IPS-15b (cell line): ENCODE measurements around the gene ZNF710.
A peak's percentile ranks its signal among the peaks of the same experiment; 100 is the strongest.

ENCODE experiments used
- H3K27me3 ChIP-seq: one replicate; pipeline ENCODE4 v1.6.1; 2013; ENCODE audit warnings: low read length; ENCODE audit not compliant: control insufficient read depth, insufficient read depth
- H3K36me3 ChIP-seq: one replicate; pipeline ENCODE4 v1.6.1; 2013; ENCODE audit warnings: low read length; ENCODE audit not compliant: control insufficient read depth, insufficient read depth
- H3K4me1 ChIP-seq: one replicate; pipeline ENCODE4 v1.6.1; 2013; ENCODE audit warnings: mild to moderate bottlenecking, low read length; ENCODE audit not compliant: control insufficient read depth, insufficient read depth
- H3K4me3 ChIP-seq: one replicate; pipeline ENCODE4 v1.5.1; 2013; ENCODE audit warnings: low read depth, low read length
- H3K9ac ChIP-seq: one replicate; pipeline ENCODE4 v1.6.1; 2013; ENCODE audit warnings: low read depth, mild to moderate bottlenecking, low read length
- H3K9me3 ChIP-seq: one replicate; pipeline ENCODE4 v1.6.1; 2013; ENCODE audit warnings: mild to moderate bottlenecking, low read length; ENCODE audit not compliant: control insufficient read depth, insufficient read depth

ZNF710 gene

DNA sequence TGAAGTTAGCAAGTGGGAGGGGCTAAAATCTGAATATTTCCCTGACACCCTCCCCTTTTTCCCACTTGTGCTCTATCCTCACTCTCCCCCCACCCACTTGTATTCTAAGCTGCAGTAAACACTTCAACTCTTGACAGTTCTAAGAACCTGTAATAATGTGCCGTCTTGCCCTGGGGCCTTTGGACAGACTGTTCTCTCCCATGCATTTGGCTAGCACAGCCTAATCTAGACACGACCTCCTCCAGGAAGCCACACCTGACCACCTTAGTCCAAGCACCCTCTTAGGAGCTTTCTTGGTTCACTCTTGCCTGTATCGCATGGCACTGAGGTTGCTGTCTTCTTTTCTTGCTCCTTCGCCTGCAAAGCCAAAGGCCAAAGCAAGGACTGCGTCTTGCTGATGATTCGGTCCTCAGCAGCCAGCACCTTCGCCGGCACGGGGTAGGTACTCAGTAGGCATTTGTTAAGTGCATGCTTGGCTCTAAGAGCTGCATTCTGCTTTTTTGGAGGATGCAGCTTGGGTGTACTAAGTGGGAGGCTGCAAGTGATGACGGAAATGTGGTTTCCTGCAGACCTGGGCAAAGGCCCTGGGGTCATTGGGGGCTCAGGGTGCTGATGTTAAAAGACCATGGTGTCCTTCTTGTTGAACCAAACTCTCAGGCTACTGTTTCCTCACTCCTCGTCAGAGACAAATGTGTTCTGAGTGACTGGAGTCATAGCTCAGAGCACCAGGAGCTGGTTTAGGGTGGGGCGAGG, 2.0 kb upstream of the ZNF710 start:
- peak overlapping the region; percentile 75 for H3K4me3 ChIP-seq
- H3K9ac ChIP-seq = no peak overlapping the region
- H3K4me1 ChIP-seq = peaks cover 15% of the 10 kb centered on the region
- no peaks in the 10 kb centered on the region for H3K9me3 ChIP-seq
- no peaks in the 10 kb centered on the region for H3K36me3 ChIP-seq
- peaks cover 6% of the 10 kb centered on the region for H3K27me3 ChIP-seq

- H3K9ac ChIP-seq = peak overlapping the region; percentile 47
- peaks cover 22% of the 10 kb centered on the region for H3K4me1 ChIP-seq
- H3K27me3 ChIP-seq = peaks cover 8% of the 10 kb centered on the region
- H3K9me3 ChIP-seq = no peaks in the 10 kb centered on the region
- peak overlapping the region; percentile 75 for H3K4me3 ChIP-seq
- no peaks in the 10 kb centered on the region for H3K36me3 ChIP-seq
These were observed 1.4 kb upstream of the ZNF710 start for GRCh38 chr15:89999676-90000185.

GRCh38 chr15:90000186-90001001, 730 bp upstream of the ZNF710 start:
- H3K4me1 ChIP-seq = peaks cover 26% of the 10 kb centered on the region
- peak overlapping the region; percentile 75 for H3K4me3 ChIP-seq
- no peaks in the 10 kb centered on the region for H3K9me3 ChIP-seq
- peak overlapping the region; percentile 47 for H3K9ac ChIP-seq
- no peaks in the 10 kb centered on the region for H3K36me3 ChIP-seq
- H3K27me3 ChIP-seq = peaks cover 7% of the 10 kb centered on the region

- peak overlapping the region; percentile 61 for H3K4me3 ChIP-seq
- no peaks in the 10 kb centered on the region for H3K9me3 ChIP-seq
- H3K4me1 ChIP-seq = peaks cover 35% of the 10 kb centered on the region
- H3K36me3 ChIP-seq = no peaks in the 10 kb centered on the region
- H3K9ac ChIP-seq = no peak overlapping the region
- peaks cover 9% of the 10 kb centered on the region for H3K27me3 ChIP-seq
These were observed 731 bp downstream of the ZNF710 start for GRCh38 chr15:90001683-90002427.

DNA sequence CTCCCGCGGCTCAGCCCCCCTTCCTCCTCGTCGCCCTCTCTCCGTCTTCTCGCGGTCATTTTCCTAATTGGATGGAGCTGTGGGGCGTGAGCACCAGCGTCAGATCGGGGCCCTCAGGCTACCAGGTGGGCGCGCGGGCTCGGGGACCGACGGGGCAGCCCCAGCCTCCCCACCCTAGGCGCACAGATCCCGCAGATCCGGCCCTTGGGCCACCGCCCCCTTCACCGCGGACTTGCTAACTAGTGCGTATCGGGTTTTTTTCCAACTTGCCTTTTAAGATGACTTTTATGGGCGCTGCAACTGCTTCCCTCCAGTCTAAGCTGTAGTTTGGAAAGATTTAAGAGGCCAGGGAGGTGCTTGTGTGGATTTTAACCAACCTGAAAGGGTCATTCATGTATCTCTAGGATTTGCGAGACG, 1.3 kb downstream of the ZNF710 start:
- H3K36me3 ChIP-seq = no peaks in the 10 kb centered on the region
- peak overlapping the region; percentile 61 for H3K4me3 ChIP-seq
- H3K27me3 ChIP-seq = peaks cover 9% of the 10 kb centered on the region
- H3K4me1 ChIP-seq = peaks cover 35% of the 10 kb centered on the region
- H3K9me3 ChIP-seq = no peaks in the 10 kb centered on the region
- peak overlapping the region; percentile 9 for H3K9ac ChIP-seq

DNA sequence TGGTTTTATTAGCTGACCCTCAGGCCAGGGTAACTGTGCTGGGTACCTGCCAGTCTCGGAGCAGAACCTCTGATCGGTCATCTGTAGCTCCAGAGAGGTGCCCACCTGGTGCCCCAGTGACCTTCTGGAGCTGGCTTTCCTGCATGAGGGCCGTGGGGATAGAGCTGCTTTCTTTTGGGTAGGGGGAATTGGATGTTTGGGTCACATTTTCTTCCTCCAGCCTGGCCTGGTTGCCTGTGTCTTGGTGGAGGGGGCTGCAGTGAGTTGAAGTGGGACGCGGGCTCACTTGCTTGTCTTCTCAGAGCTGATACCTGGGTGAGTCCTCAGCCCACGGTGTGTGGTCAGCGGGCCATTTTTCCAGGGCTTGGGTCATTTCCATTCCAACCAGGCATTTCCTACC, 2.6 kb downstream of the ZNF710 start:
- Histone ChIP-seq H3K4me1 (peaks cover 28% of the 10 kb centered on the region), H3K4me3 (no peak overlapping the region), H3K9ac (no peak overlapping the region), H3K9me3 (no peaks in the 10 kb centered on the region), H3K27me3 (peaks cover 9% of the 10 kb centered on the region), H3K36me3 (no peaks in the 10 kb centered on the region)

DNA sequence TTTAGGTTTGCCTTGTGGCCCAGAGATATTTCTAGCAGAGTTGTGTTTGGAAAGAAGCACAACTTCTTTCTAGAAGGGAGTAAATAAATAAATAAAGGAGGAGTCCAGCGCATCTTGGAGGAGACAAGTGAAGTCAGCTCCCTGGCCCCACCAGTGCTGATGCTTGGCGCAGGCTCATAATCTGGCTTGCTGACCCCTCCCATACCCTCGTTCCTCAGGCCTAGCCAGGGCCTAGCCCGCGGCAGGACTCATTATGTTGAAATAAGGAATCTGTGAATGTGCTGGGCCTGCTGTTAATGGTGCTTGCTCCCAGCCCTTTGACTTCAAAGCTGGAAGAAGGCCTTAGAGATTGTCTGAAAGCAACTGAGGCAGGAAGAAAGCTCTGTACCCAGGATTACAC, 3.1 kb downstream of the ZNF710 start:
- Histone ChIP-seq H3K9me3 (no peaks in the 10 kb centered on the region), H3K36me3 (no peaks in the 10 kb centered on the region), H3K9ac (peak overlapping the region; percentile 16), H3K4me3 (no peak overlapping the region), H3K27me3 (peaks cover 9% of the 10 kb centered on the region), H3K4me1 (peaks cover 23% of the 10 kb centered on the region)

DNA sequence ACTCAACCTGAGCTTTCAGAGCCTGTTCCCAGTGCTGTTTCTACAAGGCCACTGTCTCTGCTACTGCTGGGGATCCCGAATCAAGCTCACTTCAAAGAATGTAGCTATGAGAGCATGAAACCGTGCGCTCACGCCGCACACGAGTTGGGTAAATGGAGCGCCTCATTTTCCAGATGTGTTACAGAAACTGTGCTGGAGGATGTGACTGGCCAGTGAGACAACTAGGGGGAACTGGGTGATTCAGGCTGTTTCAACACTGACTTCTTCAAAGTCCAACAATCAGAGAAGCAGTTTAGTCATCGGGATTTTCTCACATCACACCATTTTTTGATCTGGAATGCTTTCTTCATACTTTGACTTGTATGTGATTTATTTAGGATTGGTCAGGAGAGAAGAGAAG, 3.5 kb downstream of the ZNF710 start:
- Histone ChIP-seq H3K9me3 (no peaks in the 10 kb centered on the region), H3K27me3 (peaks cover 9% of the 10 kb centered on the region), H3K4me1 (peaks cover 22% of the 10 kb centered on the region), H3K4me3 (no peak overlapping the region), H3K36me3 (no peaks in the 10 kb centered on the region), H3K9ac (peak overlapping the region; percentile 16)

DNA sequence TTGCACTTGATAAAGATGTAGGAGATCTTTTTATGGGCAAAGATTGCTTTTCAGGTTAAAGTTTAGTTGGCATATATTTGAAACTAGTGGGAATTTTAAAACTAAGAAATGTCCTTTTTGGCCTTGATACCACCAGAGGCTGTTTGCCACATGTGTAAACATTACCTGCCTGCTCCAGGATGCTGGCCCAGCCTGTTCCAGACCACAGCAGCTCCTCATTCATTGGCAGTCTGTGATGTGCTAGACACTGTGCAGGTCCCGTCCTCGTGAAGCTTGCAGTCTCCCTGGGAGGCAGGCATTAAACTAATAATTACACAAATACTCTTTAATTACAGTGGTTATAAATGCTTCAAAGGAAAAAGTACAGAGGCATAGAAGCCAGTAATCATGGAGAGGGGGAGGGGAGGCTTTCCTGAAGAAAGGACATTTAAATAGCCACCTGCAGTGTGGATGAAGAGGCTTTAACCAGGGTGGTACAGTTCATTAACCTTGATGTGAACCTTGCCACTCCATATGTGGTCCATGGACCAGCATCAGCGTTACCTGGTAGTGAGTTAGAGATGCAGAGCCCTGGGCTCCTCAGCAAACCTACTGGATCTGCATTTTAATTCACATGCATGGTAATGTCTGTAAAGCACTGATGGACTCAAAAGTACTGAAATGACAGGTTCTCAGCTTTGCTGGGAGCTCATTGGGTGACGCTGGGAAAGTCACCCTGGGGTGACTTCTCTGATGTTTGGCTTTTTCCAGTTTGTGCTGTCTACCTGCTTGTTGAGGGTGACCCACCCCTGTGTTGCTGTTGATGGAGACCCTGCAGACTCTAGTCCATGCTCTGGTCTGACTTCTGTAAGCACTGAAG, 5.3 kb downstream of the ZNF710 start:
- no peak overlapping the region for H3K4me3 ChIP-seq
- H3K9ac ChIP-seq = no peak overlapping the region
- H3K4me1 ChIP-seq = peaks cover 22% of the 10 kb centered on the region
- H3K9me3 ChIP-seq = no peaks in the 10 kb centered on the region
- H3K36me3 ChIP-seq = peaks cover 2% of the 10 kb centered on the region
- peaks cover 9% of the 10 kb centered on the region for H3K27me3 ChIP-seq

- peaks cover 9% of the 10 kb centered on the region for H3K27me3 ChIP-seq
- peaks cover 2% of the 10 kb centered on the region for H3K36me3 ChIP-seq
- no peak overlapping the region for H3K4me3 ChIP-seq
- no peak overlapping the region for H3K9ac ChIP-seq
- no peaks in the 10 kb centered on the region for H3K9me3 ChIP-seq
- peaks cover 22% of the 10 kb centered on the region for H3K4me1 ChIP-seq
These were observed 5.9 kb downstream of the ZNF710 start for GRCh38 chr15:90007076-90007460.

- no peak overlapping the region for H3K9ac ChIP-seq
- H3K9me3 ChIP-seq = no peaks in the 10 kb centered on the region
- H3K4me1 ChIP-seq = peaks cover 22% of the 10 kb centered on the region
- H3K36me3 ChIP-seq = peaks cover 2% of the 10 kb centered on the region
- no peak overlapping the region for H3K4me3 ChIP-seq
- H3K27me3 ChIP-seq = peaks cover 4% of the 10 kb centered on the region
These were observed 7.5 kb downstream of the ZNF710 start for GRCh38 chr15:90008607-90009006.
